Activated CD4-positive, alpha-beta T cell treated with anti-CD3 and anti-CD28 coated beads, Interleukin-2, amount 10 ng/mL, durations not matched to agents 24 days and 14 days (primary cell): ENCODE data around the gene MAP7. TPM values are rescaled to one million over a fixed set of nuclear protein-coding genes. Genes with fewer than 3 reads are reported as not detected.

Experiments
- DNase-seq: peaks from one replicate; pipeline ENCODE4 v3.0.0; 2022
- H3K27ac Mint-ChIP-seq: one replicate; pipeline ENCODE4 v1.8.0; 2022; ENCODE audit warnings: mild to moderate bottlenecking, mixed read lengths
- H3K27me3 Mint-ChIP-seq: one replicate; pipeline ENCODE4 v1.8.0; 2022; ENCODE audit warnings: mixed read lengths
- H3K36me3 Mint-ChIP-seq: one replicate; pipeline ENCODE4 v1.8.0; 2022; ENCODE audit warnings: low read depth, mild to moderate bottlenecking, mixed read lengths
- H3K4me1 Mint-ChIP-seq: one replicate; pipeline ENCODE4 v1.8.0; 2021; ENCODE audit warnings: mixed read lengths
- H3K4me3 Mint-ChIP-seq: one replicate; pipeline ENCODE4 v1.8.0; 2022; ENCODE audit warnings: mild to moderate bottlenecking, moderate library complexity, mixed read lengths
- H3K9me3 Mint-ChIP-seq: one replicate; pipeline ENCODE4 v1.8.0; 2021; ENCODE audit warnings: mixed read lengths
- intact Hi-C: fragments of 100-400 bp; cut with micrococcal nuclease; formaldehyde crosslinking; loops from one replicate; pipeline ENCODE4 v1.15.1; 2023
- total RNA-seq: library from RNA; stranded (reverse); gene quantifications from 2 replicates; pipeline ENCODE4 v1.2.3, GENCODE V29; 2022

MAP7 gene
- total RNA-seq, 1 donor from 2014 or later = 1.0 TPM

DNA sequence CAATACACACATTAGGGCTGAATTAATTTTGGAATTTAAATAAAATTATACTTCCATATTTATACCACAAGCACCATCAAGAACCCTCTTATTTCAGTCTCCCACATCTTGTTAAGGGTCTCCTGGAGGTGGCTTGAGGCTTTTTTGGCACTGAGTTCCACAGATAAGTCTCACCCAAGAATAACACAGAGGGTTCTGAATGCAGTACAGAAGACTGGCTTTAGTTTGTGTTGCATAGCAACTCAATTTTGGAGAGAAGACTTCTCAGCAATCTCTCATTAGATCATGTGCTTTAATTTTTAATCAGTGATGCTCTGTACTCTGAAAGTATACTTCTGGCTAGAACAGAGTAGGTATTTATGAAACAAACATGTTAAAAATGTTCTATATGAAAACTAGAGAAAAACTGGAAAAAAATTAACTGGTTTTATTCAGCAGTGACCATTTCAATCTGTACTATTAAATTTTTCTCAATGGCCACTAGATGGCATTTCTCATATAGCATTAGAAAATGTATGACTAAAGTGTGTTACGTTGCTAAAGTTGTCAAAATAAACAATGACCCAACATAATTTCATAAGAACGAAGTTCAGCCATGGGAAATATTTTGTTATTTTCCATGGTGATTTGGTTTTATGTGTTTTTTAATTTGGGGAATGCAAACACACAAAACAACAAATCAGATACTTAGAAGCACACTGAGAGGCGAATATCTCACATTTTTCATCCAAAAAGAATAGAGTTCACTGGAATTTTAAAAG lies 32.7 kb upstream of the MAP7 start:
- H3K27ac Mint-ChIP-seq = no peak overlapping the region
- peaks cover 52% of the 10 kb centered on the region for H3K36me3 Mint-ChIP-seq
- H3K4me3 Mint-ChIP-seq = no peak overlapping the region
- DNase-seq = no peak
- no peaks in the 10 kb centered on the region for H3K27me3 Mint-ChIP-seq
- peaks cover 3% of the 10 kb centered on the region for H3K4me1 Mint-ChIP-seq
- intact Hi-C loops = loop anchor here (1.0 kb wide), 1 partner anchor 210 kb away; no protein-coding TSS in a partner anchor
- H3K9me3 Mint-ChIP-seq = no peaks in the 10 kb centered on the region

DNA sequence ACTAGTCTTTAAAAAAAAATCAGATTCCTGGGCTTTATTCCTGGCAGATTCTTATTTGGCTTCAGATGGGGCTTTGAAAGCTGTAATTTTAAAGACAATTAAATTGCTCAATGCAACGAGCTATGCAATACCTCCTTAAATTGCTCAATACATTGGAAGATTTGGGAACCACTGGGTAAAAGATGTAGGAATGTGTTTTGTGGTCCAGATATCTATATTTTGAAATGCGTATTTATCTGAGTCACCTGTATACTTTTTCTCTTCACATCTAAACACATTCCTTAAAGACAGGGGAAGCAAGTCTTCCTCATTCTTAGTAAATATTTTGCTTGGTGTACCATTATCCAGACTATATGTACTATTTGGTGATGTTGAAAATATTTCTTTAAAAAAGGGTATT lies 29.6 kb upstream of the MAP7 start:
- intact Hi-C loops = no loop called here
- H3K4me1 Mint-ChIP-seq = no peaks in the 10 kb centered on the region
- H3K27me3 Mint-ChIP-seq = no peaks in the 10 kb centered on the region
- H3K4me3 Mint-ChIP-seq = no peak overlapping the region
- H3K36me3 Mint-ChIP-seq = peaks cover 60% of the 10 kb centered on the region
- DNase-seq = no peak
- H3K9me3 Mint-ChIP-seq = no peaks in the 10 kb centered on the region
- H3K27ac Mint-ChIP-seq = no peak overlapping the region

DNA sequence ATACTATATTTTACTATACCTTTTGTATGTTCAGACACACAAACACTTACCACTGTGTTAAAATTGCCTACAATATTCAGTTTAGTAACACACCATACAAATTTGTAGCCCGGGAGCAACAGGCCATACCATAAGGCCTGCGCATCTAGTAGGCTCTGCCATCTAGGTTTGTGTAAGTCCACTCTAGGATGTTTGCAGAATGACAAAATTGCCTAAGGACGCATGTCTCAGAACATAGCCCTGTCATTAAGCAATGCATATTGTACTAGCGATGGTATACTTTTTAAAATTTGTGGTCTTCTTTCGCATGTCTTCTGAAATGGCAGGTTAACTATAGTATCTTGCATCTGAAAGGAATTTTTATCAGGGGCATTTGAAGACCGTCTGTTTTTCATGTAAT lies 26.6 kb upstream of the MAP7 start:
- Mint-ChIP-seq H3K36me3 (peaks cover 61% of the 10 kb centered on the region), H3K4me1 (no peaks in the 10 kb centered on the region), H3K27ac (no peak overlapping the region), H3K27me3 (no peaks in the 10 kb centered on the region), H3K9me3 (peaks cover 8% of the 10 kb centered on the region), H3K4me3 (no peak overlapping the region)
- intact Hi-C loops = no loop called here
- no peak for DNase-seq

DNA sequence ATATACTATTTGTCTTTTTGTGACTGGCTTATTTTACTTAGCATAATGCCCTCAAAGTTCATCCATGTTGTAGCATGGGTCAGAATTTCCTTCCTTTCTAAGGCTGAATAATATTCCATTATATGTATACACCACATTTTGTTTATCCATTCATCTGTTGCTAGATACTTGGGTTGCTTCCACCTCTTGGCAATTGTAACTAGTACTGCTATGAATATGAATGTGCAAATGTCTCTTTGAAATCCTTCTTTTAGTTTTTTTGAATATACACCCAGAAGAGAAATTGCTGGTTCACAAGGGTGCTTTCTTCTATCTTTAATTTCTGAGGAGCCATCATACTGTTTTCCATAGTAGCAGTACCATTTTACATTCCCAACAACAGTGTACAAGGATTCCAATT lies 21.3 kb upstream of the MAP7 start:
- Mint-ChIP-seq H3K4me3 (no peak overlapping the region), H3K9me3 (peaks cover 27% of the 10 kb centered on the region), H3K27me3 (no peaks in the 10 kb centered on the region), H3K4me1 (no peaks in the 10 kb centered on the region), H3K36me3 (peaks cover 69% of the 10 kb centered on the region), H3K27ac (no peak overlapping the region)
- no peak for DNase-seq
- intact Hi-C loops = no loop called here

DNA sequence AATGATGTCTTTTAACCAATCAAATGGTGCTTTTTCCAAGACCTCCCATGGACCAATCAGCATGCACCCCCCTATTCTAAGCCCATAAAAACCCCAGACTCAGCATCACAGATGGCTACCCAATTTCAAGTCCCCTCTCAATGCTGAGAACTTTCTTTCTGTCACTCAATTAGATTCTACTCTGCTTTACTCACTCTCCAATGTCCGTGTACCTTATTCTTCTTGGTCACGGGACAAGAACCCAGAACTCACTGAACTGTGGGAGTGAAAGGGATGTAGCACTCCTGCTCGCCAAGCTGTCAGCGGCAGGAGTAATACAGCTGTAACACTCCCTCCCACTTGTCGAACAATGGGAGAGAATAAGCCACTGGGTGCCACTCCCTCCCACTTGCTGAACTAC lies 20.8 kb upstream of the MAP7 start:
- intact Hi-C loops = no loop called here
- Mint-ChIP-seq H3K27ac (no peak overlapping the region), H3K4me1 (no peaks in the 10 kb centered on the region), H3K9me3 (peaks cover 27% of the 10 kb centered on the region), H3K36me3 (peaks cover 68% of the 10 kb centered on the region), H3K4me3 (no peak overlapping the region), H3K27me3 (no peaks in the 10 kb centered on the region)
- DNase-seq = no peak

DNA sequence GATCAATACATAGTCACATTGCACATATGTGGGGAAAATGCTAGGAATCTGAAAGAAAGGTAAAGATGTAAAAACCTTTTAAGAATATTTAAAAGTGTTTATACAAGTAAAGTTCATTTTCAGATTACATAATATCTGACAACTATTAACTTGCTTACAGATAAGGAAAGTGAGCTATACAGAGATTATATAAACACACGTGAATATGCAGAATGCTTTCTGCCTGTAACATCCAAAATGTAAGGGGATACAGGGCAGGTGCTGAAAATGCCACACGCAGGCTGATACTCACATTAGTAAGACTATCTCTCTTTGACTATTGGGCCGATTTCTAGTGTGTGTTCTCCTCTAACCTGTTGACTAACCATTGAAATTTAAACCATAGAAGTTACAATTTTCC lies 17.9 kb upstream of the MAP7 start:
- no peak overlapping the region for H3K4me3 Mint-ChIP-seq
- intact Hi-C loops = no loop called here
- no peaks in the 10 kb centered on the region for H3K27me3 Mint-ChIP-seq
- no peak overlapping the region for H3K27ac Mint-ChIP-seq
- peaks cover 63% of the 10 kb centered on the region for H3K36me3 Mint-ChIP-seq
- H3K4me1 Mint-ChIP-seq = peaks cover 6% of the 10 kb centered on the region
- H3K9me3 Mint-ChIP-seq = peaks cover 21% of the 10 kb centered on the region
- no peak for DNase-seq

- no peak for DNase-seq
- Mint-ChIP-seq H3K4me1 (peaks cover 6% of the 10 kb centered on the region), H3K9me3 (peaks cover 21% of the 10 kb centered on the region), H3K36me3 (peaks cover 59% of the 10 kb centered on the region), H3K27me3 (no peaks in the 10 kb centered on the region), H3K27ac (no peak overlapping the region), H3K4me3 (no peak overlapping the region)
- intact Hi-C loops = no loop called here
Observed at GRCh38 chr6:136567688-136568087, 17.5 kb upstream of the MAP7 start.

- no peak for DNase-seq
- peaks cover 19% of the 10 kb centered on the region for H3K9me3 Mint-ChIP-seq
- H3K27ac Mint-ChIP-seq = no peak overlapping the region
- H3K4me3 Mint-ChIP-seq = no peak overlapping the region
- H3K36me3 Mint-ChIP-seq = peaks cover 54% of the 10 kb centered on the region
- peaks cover 8% of the 10 kb centered on the region for H3K4me1 Mint-ChIP-seq
- intact Hi-C loops = no loop called here
- no peaks in the 10 kb centered on the region for H3K27me3 Mint-ChIP-seq
Observed at GRCh38 chr6:136566851-136567250, 16.6 kb upstream of the MAP7 start.

- peaks cover 8% of the 10 kb centered on the region for H3K4me1 Mint-ChIP-seq
- intact Hi-C loops = no loop called here
- H3K27me3 Mint-ChIP-seq = no peaks in the 10 kb centered on the region
- H3K36me3 Mint-ChIP-seq = peaks cover 52% of the 10 kb centered on the region
- H3K27ac Mint-ChIP-seq = no peak overlapping the region
- H3K4me3 Mint-ChIP-seq = no peak overlapping the region
- peaks cover 13% of the 10 kb centered on the region for H3K9me3 Mint-ChIP-seq
- DNase-seq = no peak
Observed at GRCh38 chr6:136566007-136566487, 15.8 kb upstream of the MAP7 start.

- Mint-ChIP-seq H3K27ac (no peak overlapping the region), H3K4me3 (no peak overlapping the region), H3K36me3 (peaks cover 42% of the 10 kb centered on the region), H3K27me3 (no peaks in the 10 kb centered on the region), H3K9me3 (no peaks in the 10 kb centered on the region), H3K4me1 (peaks cover 8% of the 10 kb centered on the region)
- no peak for DNase-seq
- intact Hi-C loops = no loop called here
Observed at GRCh38 chr6:136564180-136564579, 14.0 kb upstream of the MAP7 start.

GRCh38 chr6:136563386-136564152 lies 13.3 kb upstream of the MAP7 start:
- Mint-ChIP-seq H3K27ac (no peak overlapping the region), H3K4me3 (no peak overlapping the region)
- intact Hi-C loops = no loop called here

GRCh38 chr6:136562211-136562610 lies 12.0 kb upstream of the MAP7 start:
- intact Hi-C loops = no loop called here
- Mint-ChIP-seq H3K4me3 (no peak overlapping the region), H3K27me3 (no peaks in the 10 kb centered on the region), H3K9me3 (no peaks in the 10 kb centered on the region), H3K27ac (no peak overlapping the region), H3K36me3 (peaks cover 43% of the 10 kb centered on the region), H3K4me1 (peaks cover 8% of the 10 kb centered on the region)
- DNase-seq = no peak

More at GRCh38 chr6:136563386-136564152, 13.3 kb upstream of the MAP7 start:
- no peak for DNase-seq
- Mint-ChIP-seq H3K36me3 (peaks cover 44% of the 10 kb centered on the region), H3K27me3 (no peaks in the 10 kb centered on the region), H3K9me3 (no peaks in the 10 kb centered on the region), H3K4me1 (peaks cover 8% of the 10 kb centered on the region)

DNA sequence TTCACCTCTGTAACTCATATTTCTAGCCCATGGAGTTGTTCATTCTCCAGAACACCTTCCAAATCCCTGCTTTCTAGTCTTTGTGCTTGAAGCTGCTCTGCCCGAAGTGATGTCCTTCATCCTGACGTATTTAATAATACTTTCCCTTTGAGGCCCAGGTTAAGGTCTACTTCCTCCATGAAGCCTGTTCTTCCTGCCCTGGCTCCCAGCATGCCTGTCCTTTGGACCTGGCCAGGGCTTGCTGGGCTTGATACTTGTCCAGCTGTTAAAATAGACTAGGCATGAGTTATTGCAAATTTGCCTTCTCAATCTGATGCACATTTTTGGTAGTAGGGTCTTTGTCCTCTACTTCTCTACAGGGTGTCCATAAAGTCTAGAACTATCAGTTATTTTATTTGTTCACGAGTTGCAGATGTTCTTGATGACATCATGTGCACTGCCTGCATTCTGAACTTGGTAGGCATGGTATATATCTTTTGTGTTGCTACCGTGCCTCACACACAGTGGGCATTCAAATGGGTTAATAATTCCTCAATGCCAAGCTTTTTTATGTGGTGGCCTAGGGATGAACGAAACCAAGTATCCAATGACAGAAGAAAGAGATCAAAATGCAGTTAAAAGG lies 3.1 kb upstream of the MAP7 start:
- Mint-ChIP-seq H3K4me3 (no peak overlapping the region), H3K4me1 (peaks cover 4% of the 10 kb centered on the region), H3K36me3 (peaks cover 16% of the 10 kb centered on the region), H3K27me3 (peaks cover 35% of the 10 kb centered on the region), H3K27ac (no peak overlapping the region), H3K9me3 (no peaks in the 10 kb centered on the region)
- no peak for DNase-seq
- intact Hi-C loops = no loop called here

- peaks cover 44% of the 10 kb centered on the region for H3K27me3 Mint-ChIP-seq
- H3K36me3 Mint-ChIP-seq = peaks cover 7% of the 10 kb centered on the region
- no peak overlapping the region for H3K27ac Mint-ChIP-seq
- intact Hi-C loops = no loop called here
- H3K4me1 Mint-ChIP-seq = peaks cover 4% of the 10 kb centered on the region
- no peak overlapping the region for H3K4me3 Mint-ChIP-seq
- no peaks in the 10 kb centered on the region for H3K9me3 Mint-ChIP-seq
- DNase-seq = no peak
Observed at GRCh38 chr6:136552054-136552453, 1.8 kb upstream of the MAP7 start.
